ENCODE results near the gene CARS2. TPM values are rescaled to one million over a fixed set of nuclear protein-coding genes. Genes with fewer than 3 reads are reported as not detected.

CARS2 gene
- total and polyA plus RNA-seq, 2 experiments from 2014 or later: 39.0 to 53.5 TPM

DNA sequence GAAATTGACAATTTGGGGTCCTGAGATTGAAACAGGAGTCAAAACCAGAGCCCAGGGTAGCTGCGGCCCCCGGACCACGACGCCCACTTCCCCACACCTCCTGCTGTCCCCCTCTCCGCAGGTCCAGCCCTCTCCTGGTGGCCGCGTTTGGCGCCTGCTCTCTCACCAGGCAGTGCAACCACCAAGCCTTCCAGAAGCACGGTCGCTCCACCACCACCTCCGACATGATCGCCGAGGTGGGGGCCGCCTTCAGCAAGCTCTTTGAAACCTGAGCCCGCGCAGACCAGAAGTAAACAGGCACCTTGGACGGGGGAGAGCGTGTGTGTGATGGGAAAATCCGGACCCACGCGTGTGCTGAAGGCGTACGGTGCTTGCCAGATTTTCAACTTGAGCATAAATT lies 67.7 kb downstream of the CARS2 start:
- no peak overlapping the region for H3K4me2 ChIP-seq
- no peak overlapping the region for H3K27ac Mint-ChIP-seq

More for the DNA sequence above, 67.7 kb downstream of the CARS2 start:
- Mint-ChIP-seq H3K27me3 (ENCODE audit: insufficient read depth, low read depth, poor library complexity) (peaks cover 2% of the 10 kb centered on the region), H3K4me1 (no peaks in the 10 kb centered on the region; the same call in 2 of the 3 replicates), H3K9me3 (no peaks in the 10 kb centered on the region; the same call in 2 of the 3 replicates), H3K36me3 (ENCODE audit: low read depth) (peaks cover 74% of the 10 kb centered on the region), H3K4me3 (no peak overlapping the region)
- TF ChIP-seq EZH2 (IDR thresholded peaks at IDR 0.05; ENCODE audit: low read depth, unreplicated experiment) (no peak), POLR2AphosphoS5 (IDR thresholded peaks at IDR 0.05; ENCODE audit: low read depth) (no peak), STAT1 (IDR thresholded peaks at IDR 0.05; ENCODE audit: unreplicated experiment) (no peak), JUNB (IDR thresholded peaks at IDR 0.05; ENCODE audit: unreplicated experiment) (no peak), CREB1 (CRISPR knock-in tag; IDR thresholded peaks at IDR 0.05; ENCODE audit: low read depth) (no peak)
- TF ChIP-seq, protein P1, sequence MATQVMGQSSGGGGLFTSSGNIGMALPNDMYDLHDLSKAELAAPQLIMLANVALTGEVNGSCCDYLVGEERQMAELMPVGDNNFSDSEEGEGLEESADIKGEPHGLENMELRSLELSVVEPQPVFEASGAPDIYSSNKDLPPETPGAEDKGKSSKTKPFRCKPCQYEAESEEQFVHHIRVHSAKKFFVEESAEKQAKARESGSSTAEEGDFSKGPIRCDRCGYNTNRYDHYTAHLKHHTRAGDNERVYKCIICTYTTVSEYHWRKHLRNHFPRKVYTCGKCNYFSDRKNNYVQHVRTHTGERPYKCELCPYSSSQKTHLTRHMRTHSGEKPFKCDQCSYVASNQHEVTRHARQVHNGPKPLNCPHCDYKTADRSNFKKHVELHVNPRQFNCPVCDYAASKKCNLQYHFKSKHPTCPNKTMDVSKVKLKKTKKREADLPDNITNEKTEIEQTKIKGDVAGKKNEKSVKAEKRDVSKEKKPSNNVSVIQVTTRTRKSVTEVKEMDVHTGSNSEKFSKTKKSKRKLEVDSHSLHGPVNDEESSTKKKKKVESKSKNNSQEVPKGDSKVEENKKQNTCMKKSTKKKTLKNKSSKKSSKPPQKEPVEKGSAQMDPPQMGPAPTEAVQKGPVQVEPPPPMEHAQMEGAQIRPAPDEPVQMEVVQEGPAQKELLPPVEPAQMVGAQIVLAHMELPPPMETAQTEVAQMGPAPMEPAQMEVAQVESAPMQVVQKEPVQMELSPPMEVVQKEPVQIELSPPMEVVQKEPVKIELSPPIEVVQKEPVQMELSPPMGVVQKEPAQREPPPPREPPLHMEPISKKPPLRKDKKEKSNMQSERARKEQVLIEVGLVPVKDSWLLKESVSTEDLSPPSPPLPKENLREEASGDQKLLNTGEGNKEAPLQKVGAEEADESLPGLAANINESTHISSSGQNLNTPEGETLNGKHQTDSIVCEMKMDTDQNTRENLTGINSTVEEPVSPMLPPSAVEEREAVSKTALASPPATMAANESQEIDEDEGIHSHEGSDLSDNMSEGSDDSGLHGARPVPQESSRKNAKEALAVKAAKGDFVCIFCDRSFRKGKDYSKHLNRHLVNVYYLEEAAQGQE (IDR thresholded peaks at IDR 0.05; ENCODE audit: unreplicated experiment): no peak
- TF ChIP-seq, protein P2, sequence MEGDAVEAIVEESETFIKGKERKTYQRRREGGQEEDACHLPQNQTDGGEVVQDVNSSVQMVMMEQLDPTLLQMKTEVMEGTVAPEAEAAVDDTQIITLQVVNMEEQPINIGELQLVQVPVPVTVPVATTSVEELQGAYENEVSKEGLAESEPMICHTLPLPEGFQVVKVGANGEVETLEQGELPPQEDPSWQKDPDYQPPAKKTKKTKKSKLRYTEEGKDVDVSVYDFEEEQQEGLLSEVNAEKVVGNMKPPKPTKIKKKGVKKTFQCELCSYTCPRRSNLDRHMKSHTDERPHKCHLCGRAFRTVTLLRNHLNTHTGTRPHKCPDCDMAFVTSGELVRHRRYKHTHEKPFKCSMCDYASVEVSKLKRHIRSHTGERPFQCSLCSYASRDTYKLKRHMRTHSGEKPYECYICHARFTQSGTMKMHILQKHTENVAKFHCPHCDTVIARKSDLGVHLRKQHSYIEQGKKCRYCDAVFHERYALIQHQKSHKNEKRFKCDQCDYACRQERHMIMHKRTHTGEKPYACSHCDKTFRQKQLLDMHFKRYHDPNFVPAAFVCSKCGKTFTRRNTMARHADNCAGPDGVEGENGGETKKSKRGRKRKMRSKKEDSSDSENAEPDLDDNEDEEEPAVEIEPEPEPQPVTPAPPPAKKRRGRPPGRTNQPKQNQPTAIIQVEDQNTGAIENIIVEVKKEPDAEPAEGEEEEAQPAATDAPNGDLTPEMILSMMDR (conservative IDR thresholded peaks at IDR 0.05; ENCODE audit: low read depth in 2 of 2): no peak
- TF ChIP-seq, protein P3, sequence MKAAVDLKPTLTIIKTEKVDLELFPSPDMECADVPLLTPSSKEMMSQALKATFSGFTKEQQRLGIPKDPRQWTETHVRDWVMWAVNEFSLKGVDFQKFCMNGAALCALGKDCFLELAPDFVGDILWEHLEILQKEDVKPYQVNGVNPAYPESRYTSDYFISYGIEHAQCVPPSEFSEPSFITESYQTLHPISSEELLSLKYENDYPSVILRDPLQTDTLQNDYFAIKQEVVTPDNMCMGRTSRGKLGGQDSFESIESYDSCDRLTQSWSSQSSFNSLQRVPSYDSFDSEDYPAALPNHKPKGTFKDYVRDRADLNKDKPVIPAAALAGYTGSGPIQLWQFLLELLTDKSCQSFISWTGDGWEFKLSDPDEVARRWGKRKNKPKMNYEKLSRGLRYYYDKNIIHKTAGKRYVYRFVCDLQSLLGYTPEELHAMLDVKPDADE (IDR thresholded peaks at IDR 0.05): no peak
- TF ChIP-seq, protein P4, sequence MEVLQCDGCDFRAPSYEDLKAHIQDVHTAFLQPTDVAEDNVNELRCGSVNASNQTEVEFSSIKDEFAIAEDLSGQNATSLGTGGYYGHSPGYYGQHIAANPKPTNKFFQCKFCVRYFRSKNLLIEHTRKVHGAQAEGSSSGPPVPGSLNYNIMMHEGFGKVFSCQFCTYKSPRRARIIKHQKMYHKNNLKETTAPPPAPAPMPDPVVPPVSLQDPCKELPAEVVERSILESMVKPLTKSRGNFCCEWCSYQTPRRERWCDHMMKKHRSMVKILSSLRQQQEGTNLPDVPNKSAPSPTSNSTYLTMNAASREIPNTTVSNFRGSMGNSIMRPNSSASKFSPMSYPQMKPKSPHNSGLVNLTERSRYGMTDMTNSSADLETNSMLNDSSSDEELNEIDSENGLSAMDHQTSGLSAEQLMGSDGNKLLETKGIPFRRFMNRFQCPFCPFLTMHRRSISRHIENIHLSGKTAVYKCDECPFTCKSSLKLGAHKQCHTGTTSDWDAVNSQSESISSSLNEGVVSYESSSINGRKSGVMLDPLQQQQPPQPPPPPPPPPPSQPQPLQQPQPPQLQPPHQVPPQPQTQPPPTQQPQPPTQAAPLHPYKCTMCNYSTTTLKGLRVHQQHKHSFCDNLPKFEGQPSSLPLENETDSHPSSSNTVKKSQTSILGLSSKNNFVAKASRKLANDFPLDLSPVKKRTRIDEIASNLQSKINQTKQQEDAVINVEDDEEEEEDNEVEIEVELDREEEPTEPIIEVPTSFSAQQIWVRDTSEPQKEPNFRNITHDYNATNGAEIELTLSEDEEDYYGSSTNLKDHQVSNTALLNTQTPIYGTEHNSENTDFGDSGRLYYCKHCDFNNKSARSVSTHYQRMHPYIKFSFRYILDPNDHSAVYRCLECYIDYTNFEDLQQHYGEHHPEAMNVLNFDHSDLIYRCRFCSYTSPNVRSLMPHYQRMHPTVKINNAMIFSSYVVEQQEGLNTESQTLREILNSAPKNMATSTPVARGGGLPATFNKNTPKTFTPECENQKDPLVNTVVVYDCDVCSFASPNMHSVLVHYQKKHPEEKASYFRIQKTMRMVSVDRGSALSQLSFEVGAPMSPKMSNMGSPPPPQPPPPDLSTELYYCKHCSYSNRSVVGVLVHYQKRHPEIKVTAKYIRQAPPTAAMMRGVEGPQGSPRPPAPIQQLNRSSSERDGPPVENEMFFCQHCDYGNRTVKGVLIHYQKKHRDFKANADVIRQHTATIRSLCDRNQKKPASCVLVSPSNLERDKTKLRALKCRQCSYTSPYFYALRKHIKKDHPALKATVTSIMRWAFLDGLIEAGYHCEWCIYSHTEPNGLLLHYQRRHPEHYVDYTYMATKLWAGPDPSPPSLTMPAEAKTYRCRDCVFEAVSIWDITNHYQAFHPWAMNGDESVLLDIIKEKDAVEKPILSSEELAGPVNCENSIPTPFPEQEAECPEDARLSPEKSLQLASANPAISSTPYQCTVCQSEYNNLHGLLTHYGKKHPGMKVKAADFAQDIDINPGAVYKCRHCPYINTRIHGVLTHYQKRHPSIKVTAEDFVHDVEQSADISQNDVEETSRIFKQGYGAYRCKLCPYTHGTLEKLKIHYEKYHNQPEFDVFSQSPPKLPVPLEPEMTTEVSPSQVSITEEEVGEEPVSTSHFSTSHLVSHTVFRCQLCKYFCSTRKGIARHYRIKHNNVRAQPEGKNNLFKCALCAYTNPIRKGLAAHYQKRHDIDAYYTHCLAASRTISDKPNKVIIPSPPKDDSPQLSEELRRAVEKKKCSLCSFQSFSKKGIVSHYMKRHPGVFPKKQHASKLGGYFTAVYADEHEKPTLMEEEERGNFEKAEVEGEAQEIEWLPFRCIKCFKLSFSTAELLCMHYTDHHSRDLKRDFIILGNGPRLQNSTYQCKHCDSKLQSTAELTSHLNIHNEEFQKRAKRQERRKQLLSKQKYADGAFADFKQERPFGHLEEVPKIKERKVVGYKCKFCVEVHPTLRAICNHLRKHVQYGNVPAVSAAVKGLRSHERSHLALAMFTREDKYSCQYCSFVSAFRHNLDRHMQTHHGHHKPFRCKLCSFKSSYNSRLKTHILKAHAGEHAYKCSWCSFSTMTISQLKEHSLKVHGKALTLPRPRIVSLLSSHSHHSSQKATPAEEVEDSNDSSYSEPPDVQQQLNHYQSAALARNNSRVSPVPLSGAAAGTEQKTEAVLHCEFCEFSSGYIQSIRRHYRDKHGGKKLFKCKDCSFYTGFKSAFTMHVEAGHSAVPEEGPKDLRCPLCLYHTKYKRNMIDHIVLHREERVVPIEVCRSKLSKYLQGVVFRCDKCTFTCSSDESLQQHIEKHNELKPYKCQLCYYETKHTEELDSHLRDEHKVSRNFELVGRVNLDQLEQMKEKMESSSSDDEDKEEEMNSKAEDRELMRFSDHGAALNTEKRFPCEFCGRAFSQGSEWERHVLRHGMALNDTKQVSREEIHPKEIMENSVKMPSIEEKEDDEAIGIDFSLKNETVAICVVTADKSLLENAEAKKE (CRISPR knock-in tag; IDR thresholded peaks at IDR 0.05): no peak
- peaks cover 11% of the 10 kb centered on the region for H3K79me2 ChIP-seq (replicated peaks; ENCODE audit: insufficient read depth)
- no peaks in the 10 kb centered on the region; the same call in 1 of the 2 replicates for H3F3A ChIP-seq (replicated peaks; ENCODE audit: low read depth)
- H3K36me3 ChIP-seq (ENCODE audit: insufficient read depth): peaks cover 17% of the 10 kb centered on the region; the same call in 1 of the 2 replicates
- no peak for DNase-seq (ENCODE audit: low spot score)
- no peak for ATAC-seq
- H3K27me3 ChIP-seq (ENCODE audit: insufficient read depth): no peaks in the 10 kb centered on the region
- H4K20me1 ChIP-seq (replicated peaks; ENCODE audit: insufficient read depth): 0 out of 2 replicates have a peak, but pooled peaks cover 6% of the 10 kb centered on the region
- H3K27ac ChIP-seq (ENCODE audit: low read depth): no peak overlapping the region
- no peak overlapping the region for H3K4me3 ChIP-seq
- H3K4me1 ChIP-seq (ENCODE audit: insufficient read depth): no peaks in the 10 kb centered on the region
- no peak overlapping the region for H2AFZ ChIP-seq
- no peaks in the 10 kb centered on the region for H3K9me2 ChIP-seq (ENCODE audit: insufficient read depth)

Measured in GM23338 (cell line).